A549 (cell line): Measurements from ENCODE around the gene STT3B. TPM values are rescaled to one million over a fixed set of nuclear protein-coding genes. Genes with fewer than 3 reads are reported as not detected.

Experiments
- ATAC-seq, 2 experiments: fragments of 200-7000 bp in 1 of 2; fragments of >200 bp in 1 of 2; cut with Nextera tagmentation in 1 of 2; cut with Tn5 transposase in 1 of 2; 3 replicates each; pipeline versions ENCODE4 v1.8.0 to v1.9.1; 2018 to 2020; ENCODE audit warnings: mild to moderate bottlenecking in 1 of 2, moderate library complexity in 1 of 2
- CTCF ChIA-PET: fragments of 300-600 bp; sonication (Branson Sonifier 250); formaldehyde crosslinking; extraction: SDS; loops from one replicate; lab custom pipeline; 2021; ENCODE audit warnings: antibody characterized with exemption, inconsistent platforms; lab: Yijun Ruan, JAX
- POLR2A ChIA-PET: fragments of 350-600 bp; formaldehyde crosslinking; extraction: SDS; loops from one replicate; lab custom pipeline; 2021; ENCODE audit warnings: antibody characterized with exemption, inconsistent platforms; lab: Yijun Ruan, JAX
- DNase-seq, 2 experiments: peaks; one replicate each; pipeline versions ENCODE4 v3.0.0 to v3.0.0-alpha.2; 2011 to 2016; ENCODE audit warnings: low read depth in 1 of 2, low spot score in 1 of 2
- FAIRE-seq: peaks from 2 replicates; lab custom pipeline; 2011; peaks lifted over from hg19 to GRCh38; lab: Jason Lieb, UNC
- H3K27ac ChIP-seq, 2 experiments: fragments of >200 bp; sonication (Bioruptor Twin); formaldehyde crosslinking; 3 replicates each; pipeline ENCODE4 v1.5.1; 2016 to 2017
- H3K4me1 ChIP-seq: fragments of >200 bp; sonication (Bioruptor Twin); formaldehyde crosslinking; 3 replicates; pipeline ENCODE4 v1.6.1; 2016
- H3K4me2 ChIP-seq: fragments of >200 bp; sonication (Bioruptor Twin); formaldehyde crosslinking; 3 replicates; pipeline ENCODE4 v1.6.1; 2016
- H3K4me3 ChIP-seq: fragments of >200 bp; sonication (Bioruptor Twin); formaldehyde crosslinking; 3 replicates; pipeline ENCODE4 v1.5.1; 2016
- H3K9me3 ChIP-seq: fragments of >200 bp; sonication (Bioruptor Twin); formaldehyde crosslinking; 3 replicates; pipeline ENCODE4 v1.6.1; 2016
- CEBPB ChIP-seq, 2 experiments: fragments of >200 bp in 1 of 2; sonication (Bioruptor Twin) in 1 of 2; formaldehyde crosslinking in 1 of 2; IDR thresholded peaks; 2 replicates each; pipeline ENCODE4 v1.6.1; 2012 to 2016
- FOXS1 ChIP-seq: fragments of 250-450 bp; sonication (Bioruptor Pico); IDR thresholded peaks from 2 replicates; pipeline ENCODE4 v1.5.0; 2020; ENCODE audit warnings: mild to moderate bottlenecking, moderate library complexity
- HES2 ChIP-seq: fragments of >200 bp; sonication (Bioruptor Twin); formaldehyde crosslinking; IDR thresholded peaks from 2 replicates; pipeline ENCODE4 v1.6.1; 2016
- HOXB13 ChIP-seq: fragments of 250-450 bp; sonication (Bioruptor Pico); IDR thresholded peaks from 2 replicates; pipeline ENCODE4 v1.5.0; 2020; ENCODE audit warnings: low read depth, mild to moderate bottlenecking, moderate library complexity
- JUN ChIP-seq, 2 experiments: fragments of >200 bp; sonication (Bioruptor Twin); formaldehyde crosslinking; IDR thresholded peaks; 2 replicates in 1 of 2; 3 replicates in 1 of 2; pipeline ENCODE4 v1.6.1; 2016 to 2017
- RARB ChIP-seq: fragments of 250-450 bp; sonication (Bioruptor Pico); IDR thresholded peaks from 2 replicates; pipeline ENCODE4 v1.8.0; 2021; ENCODE audit warnings: mild to moderate bottlenecking, moderate library complexity
- RFX5 ChIP-seq: fragments of 450-650 bp; IDR thresholded peaks from 2 replicates; pipeline ENCODE4 v1.7.1; 2014; ENCODE audit warnings: antibody characterized with exemption, mild to moderate bottlenecking, moderate library complexity
- RNF2 ChIP-seq: fragments of 200-600 bp; sonication (generic); IDR thresholded peaks from 2 replicates; pipeline ENCODE4 v1.6.1; 2016; ENCODE audit warnings: low read depth, mild to moderate bottlenecking, antibody characterized with exemption, moderate library complexity, borderline replicate concordance
- SREBF2 ChIP-seq: fragments of 450-650 bp; IDR thresholded peaks from 2 replicates; pipeline ENCODE4 v1.6.1; 2014; ENCODE audit warnings: mild to moderate bottlenecking, moderate library complexity
- TP53 ChIP-seq: fragments of 250-450 bp; sonication (Bioruptor Pico); IDR thresholded peaks from 2 replicates; pipeline ENCODE4 v1.5.0; 2021; ENCODE audit warnings: mild to moderate bottlenecking, moderate library complexity
- ZC3H11A ChIP-seq: fragments of 450-650 bp; IDR thresholded peaks from 2 replicates; pipeline ENCODE4 v1.6.1; 2014; ENCODE audit warnings: antibody characterized with exemption, mild to moderate bottlenecking
- ZFP36 ChIP-seq: fragments of 450-650 bp; IDR thresholded peaks from 2 replicates; pipeline ENCODE4 v1.6.1; 2014; ENCODE audit warnings: borderline replicate concordance; ENCODE audit not compliant: partially characterized antibody
- ZNF302 ChIP-seq: fragments of 250-450 bp; sonication (Bioruptor Pico); IDR thresholded peaks from 2 replicates; pipeline ENCODE4 v1.9.0; 2021; ENCODE audit warnings: inconsistent platforms, mild to moderate bottlenecking, moderate library complexity
- ZSCAN20 ChIP-seq: fragments of 250-450 bp; sonication (Bioruptor Pico); IDR thresholded peaks from 2 replicates; pipeline ENCODE4 v1.8.0; 2022; ENCODE audit warnings: mild to moderate bottlenecking, moderate library complexity
- WGBS: methylation state at CpG from one replicate; pipeline ENCODE4 v1.1.6; 2017; ENCODE audit errors: missing lambda C conversion rate; 5-methylcytosine and 5-hydroxymethylcytosine counted together
- polyA plus RNA-seq, 4 experiments: library from polyadenylated mRNA; depleted of rRNA in 3 of 4; stranded (reverse); fragments of >200 nt; fragmentation: RNase III in 1 of 4; extraction: RNeasy Plus Mini Kit Qiagen cat#74134 plus additional on column Dnase treatment in 1 of 4; gene quantifications; 2 replicates in 3 of 4; 3 replicates in 1 of 4; pipeline ENCODE4 v1.2.3, GENCODE V29; 2011 to 2017
- TF ChIP-seq, protein P1 (sequence below): fragments of >200 bp; sonication (Bioruptor Twin); formaldehyde crosslinking; IDR thresholded peaks from 3 replicates; pipeline ENCODE4 v1.6.1; 2016
- TF ChIP-seq, protein P2 (sequence below): IDR thresholded peaks from 2 replicates; pipeline ENCODE4 v1.6.1; 2012
- TF ChIP-seq, protein P3 (sequence below): fragments of 250-450 bp; sonication (Bioruptor Pico); IDR thresholded peaks from 2 replicates; pipeline ENCODE4 v1.5.0; 2021; ENCODE audit warnings: mild to moderate bottlenecking, moderate library complexity, borderline replicate concordance

STT3B gene
- polyA plus RNA-seq, 2 of the 4 experiments (the other 2 are of a cell fraction) = 92.1 to 171 TPM

DNA sequence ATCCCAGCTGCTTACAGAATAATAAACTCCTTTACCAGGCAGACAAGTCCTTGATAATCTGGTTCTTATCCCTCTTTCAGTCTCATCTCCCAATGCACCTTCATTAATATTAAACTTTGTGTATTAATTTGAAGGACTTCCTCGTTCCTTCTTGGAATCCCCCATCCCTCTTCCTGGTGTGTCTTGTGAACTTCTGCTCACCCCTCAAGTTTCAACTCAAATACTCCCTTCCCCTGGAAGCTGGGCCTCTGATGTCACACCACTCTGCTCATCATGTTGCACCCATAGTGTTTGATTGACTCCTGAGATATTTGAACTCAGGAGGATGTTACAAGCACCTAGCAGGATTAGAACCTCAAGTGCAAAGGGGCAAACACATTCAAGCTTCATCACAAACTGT, 3.3 kb upstream of the STT3B start (continued):
- TF ChIP-seq, protein P1, sequence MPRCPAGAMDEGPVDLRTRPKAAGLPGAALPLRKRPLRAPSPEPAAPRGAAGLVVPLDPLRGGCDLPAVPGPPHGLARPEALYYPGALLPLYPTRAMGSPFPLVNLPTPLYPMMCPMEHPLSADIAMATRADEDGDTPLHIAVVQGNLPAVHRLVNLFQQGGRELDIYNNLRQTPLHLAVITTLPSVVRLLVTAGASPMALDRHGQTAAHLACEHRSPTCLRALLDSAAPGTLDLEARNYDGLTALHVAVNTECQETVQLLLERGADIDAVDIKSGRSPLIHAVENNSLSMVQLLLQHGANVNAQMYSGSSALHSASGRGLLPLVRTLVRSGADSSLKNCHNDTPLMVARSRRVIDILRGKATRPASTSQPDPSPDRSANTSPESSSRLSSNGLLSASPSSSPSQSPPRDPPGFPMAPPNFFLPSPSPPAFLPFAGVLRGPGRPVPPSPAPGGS = no peak
- TF ChIP-seq ZFP36 = no peak

DNA sequence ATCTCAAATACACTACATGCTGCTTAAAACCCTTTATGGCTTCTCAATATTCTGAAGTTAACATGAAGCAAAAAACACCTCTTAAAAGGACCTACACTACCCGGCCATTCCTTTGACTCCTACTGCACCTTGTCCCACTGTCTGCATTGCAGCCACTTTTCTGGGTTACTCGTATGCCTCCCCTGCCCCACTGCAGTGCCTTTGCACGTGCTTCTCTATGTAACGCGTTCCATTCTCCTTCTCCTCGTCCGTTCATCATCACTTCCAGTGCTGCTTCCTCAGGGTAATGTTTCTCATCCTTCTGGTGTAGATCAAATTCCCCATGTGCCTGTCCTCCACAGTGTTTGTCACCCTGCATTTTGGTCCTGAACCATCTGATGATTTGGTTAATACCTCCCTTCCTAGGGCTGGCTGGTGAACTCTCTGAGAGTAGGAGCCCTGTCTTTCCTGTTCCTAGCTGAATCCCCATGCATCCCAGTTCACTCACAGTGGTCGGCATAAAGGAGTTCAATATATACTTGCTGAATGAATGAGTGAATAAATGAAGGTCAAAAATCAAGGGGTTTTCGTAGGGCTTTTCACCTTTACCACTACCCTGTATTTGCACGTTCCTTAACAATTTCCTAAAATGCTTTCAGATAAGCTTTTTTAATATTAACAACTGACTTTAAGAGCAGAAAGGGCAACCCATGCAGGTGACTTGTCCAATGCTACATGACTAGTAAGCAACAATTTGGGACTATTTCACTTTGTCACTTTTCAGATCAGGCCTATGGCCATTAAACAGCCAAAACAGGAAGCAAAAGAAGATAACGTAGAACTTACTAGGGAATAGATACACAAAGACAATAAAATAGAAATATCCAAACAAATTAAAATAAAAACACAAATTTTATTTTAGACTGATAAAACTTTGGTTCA, 2.4 kb upstream of the STT3B start:
- WGBS = 92% methylated on average over 11 of the region's 11 CpGs
- no peaks in the 10 kb centered on the region for H3K9me3 ChIP-seq
- H3K4me1 ChIP-seq = peaks cover 12% of the 10 kb centered on the region; the same call in 2 of the 3 replicates
- H3K4me2 ChIP-seq = peak overlapping the region; percentile 75
- ChIA-PET CTCF (interaction anchor here (0.6 to 2.3 kb wide), 4 partner anchors 10 to 340 kb away, joined by 3 to 9 read pairs (median 4); no protein-coding TSS in a partner anchor), POLR2A (interaction anchor here (1.8 to 2.3 kb wide), 2 partner anchors 9 to 242 kb away, joined by 8 to 16 read pairs; no protein-coding TSS in a partner anchor)
- TF ChIP-seq, protein P2, sequence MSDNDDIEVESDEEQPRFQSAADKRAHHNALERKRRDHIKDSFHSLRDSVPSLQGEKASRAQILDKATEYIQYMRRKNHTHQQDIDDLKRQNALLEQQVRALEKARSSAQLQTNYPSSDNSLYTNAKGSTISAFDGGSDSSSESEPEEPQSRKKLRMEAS = no peak
- no peak for TF ChIP-seq RFX5
- H3K27ac ChIP-seq = no peak overlapping the region
- no peak for DNase-seq
- H3K4me3 ChIP-seq = peak overlapping the region; percentile 76; the same call in 2 of the 3 replicates
- no peak for ATAC-seq
- no peak for FAIRE-seq

DNA sequence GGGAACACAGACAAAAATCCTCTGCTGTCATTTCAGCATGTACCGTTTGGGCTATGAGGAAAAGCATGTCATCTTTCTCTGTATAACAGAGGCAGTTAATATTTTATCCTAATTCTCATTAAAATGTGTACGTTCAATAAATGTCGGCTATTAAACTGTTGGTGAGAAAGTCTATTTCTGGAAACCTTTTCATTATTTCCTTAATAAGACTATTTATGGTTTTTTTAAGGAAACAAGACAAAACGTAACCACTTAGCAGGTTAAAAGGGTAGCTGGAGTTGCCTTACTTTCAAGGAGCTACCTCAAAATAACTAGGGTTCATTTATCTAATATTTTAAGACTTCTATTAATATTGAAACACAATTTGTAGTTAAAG, 1.8 kb upstream of the STT3B start:
- CTCF ChIA-PET = interaction anchor here (0.6 to 2.3 kb wide), 4 partner anchors 10 to 340 kb away, joined by 3 to 9 read pairs (median 4); no protein-coding TSS in a partner anchor
- FAIRE-seq = no peak
- Histone ChIP-seq H3K4me3 (peak overlapping the region; percentile 76), H3K9me3 (no peaks in the 10 kb centered on the region)
- TF ChIP-seq RFX5 (no peak), RNF2 (no peak), ZNF302 (CRISPR knock-in tag) (no peak), ZSCAN20 (CRISPR knock-in tag) (no peak), HOXB13 (no peak), ZC3H11A (no peak)
- TF ChIP-seq, protein P1 = no peak
- TF ChIP-seq, all 56 proteins: peak for 0
- WGBS = 83% methylated on average over 4 of the region's 4 CpGs
- ATAC-seq (no peak), DNase-seq (no peak)
- Histone ChIP-seq H3K27ac (peak overlapping the region in 1 of 2 experiments; percentile 96; a peak in 4 of 6 replicates), H3K4me2 (peak overlapping the region; percentile 75), H3K4me1 (peaks cover 19% of the 10 kb centered on the region; the same call in 2 of the 3 replicates)
- POLR2A ChIA-PET = interaction anchor here (0.5 to 2.3 kb wide), 4 partner anchors 9 to 451 kb away, joined by 4 to 16 read pairs (median 10); partner anchors contain the start of genes OSBPL10 and ZNF860

GRCh38 chr3:31531452-31531991, 1.2 kb upstream of the STT3B start:
- ChIA-PET POLR2A (interaction anchor here (0.5 to 2.8 kb wide), 15 partner anchors 10 to 925 kb away, joined by 3 to 16 read pairs (median 4); partner anchors contain the start of genes OSBPL10, TGFBR2 and ZNF860), CTCF (interaction anchor here (1.2 to 2.3 kb wide), 3 partner anchors 9 to 237 kb away, joined by 3 to 9 read pairs (median 4); no protein-coding TSS in a partner anchor)
- no peak for DNase-seq
- ATAC-seq = no peak
- peaks cover 25% of the 10 kb centered on the region; the same call in 2 of the 3 replicates for H3K4me1 ChIP-seq
- no peaks in the 10 kb centered on the region for H3K9me3 ChIP-seq
- no peak for FAIRE-seq
- WGBS = 3% methylated on average over 28 of the region's 31 CpGs
- H3K27ac ChIP-seq = peak overlapping the region; percentile 96 to 100
- TF ChIP-seq FOXS1 (CRISPR knock-in tag) (no peak), SREBF2 (0 out of 2 replicates have a peak, but pooled peaks have one; percentile 4), HES2 (no peak), JUN (IDR thresholded peaks at IDR 0.05) (no peak), RARB (CRISPR knock-in tag) (no peak), CEBPB (IDR thresholded peaks at IDR 0.05) (peak; percentile 64 to 85; a peak in 3 of 4 replicates), ZNF302 (CRISPR knock-in tag) (no peak), TP53 (0 out of 2 replicates have a peak, but pooled peaks have one; percentile 10)
- TF ChIP-seq, protein P3, sequence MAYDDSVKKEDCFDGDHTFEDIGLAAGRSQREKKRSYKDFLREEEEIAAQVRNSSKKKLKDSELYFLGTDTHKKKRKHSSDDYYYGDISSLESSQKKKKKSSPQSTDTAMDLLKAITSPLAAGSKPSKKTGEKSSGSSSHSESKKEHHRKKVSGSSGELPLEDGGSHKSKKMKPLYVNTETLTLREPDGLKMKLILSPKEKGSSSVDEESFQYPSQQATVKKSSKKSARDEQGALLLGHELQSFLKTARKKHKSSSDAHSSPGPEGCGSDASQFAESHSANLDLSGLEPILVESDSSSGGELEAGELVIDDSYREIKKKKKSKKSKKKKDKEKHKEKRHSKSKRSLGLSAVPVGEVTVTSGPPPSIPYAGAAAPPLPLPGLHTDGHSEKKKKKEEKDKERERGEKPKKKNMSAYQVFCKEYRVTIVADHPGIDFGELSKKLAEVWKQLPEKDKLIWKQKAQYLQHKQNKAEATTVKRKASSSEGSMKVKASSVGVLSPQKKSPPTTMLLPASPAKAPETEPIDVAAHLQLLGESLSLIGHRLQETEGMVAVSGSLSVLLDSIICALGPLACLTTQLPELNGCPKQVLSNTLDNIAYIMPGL (CRISPR knock-in tag) = 0 out of 2 replicates have a peak, but pooled peaks have one; percentile 11
- H3K4me3 ChIP-seq = peak overlapping the region; percentile 76
- peak overlapping the region; percentile 75 for H3K4me2 ChIP-seq
